ENCODE results near the gene DCAF11.

DNA sequence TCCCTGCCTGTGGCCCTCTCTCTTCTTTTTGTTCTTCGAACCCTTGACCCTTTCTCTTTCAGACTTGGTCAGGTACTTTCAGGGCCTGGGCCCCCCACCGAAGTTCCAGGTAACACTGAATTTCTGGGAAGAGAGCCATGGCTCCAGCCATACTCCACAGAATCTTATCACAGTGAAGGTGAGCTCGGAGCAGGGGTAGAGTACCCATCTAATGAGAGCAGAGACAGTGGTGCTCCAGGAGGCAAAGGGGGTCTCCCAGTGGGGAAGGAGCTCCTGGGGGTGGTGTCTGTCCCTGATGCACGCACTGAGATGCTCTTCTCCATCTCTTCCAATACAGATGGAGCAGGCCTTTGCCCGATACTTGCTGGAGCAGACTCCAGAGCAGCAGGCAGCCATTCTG lies 51.2 kb downstream of the DCAF11 start:
- TF ChIP-seq, protein P1, sequence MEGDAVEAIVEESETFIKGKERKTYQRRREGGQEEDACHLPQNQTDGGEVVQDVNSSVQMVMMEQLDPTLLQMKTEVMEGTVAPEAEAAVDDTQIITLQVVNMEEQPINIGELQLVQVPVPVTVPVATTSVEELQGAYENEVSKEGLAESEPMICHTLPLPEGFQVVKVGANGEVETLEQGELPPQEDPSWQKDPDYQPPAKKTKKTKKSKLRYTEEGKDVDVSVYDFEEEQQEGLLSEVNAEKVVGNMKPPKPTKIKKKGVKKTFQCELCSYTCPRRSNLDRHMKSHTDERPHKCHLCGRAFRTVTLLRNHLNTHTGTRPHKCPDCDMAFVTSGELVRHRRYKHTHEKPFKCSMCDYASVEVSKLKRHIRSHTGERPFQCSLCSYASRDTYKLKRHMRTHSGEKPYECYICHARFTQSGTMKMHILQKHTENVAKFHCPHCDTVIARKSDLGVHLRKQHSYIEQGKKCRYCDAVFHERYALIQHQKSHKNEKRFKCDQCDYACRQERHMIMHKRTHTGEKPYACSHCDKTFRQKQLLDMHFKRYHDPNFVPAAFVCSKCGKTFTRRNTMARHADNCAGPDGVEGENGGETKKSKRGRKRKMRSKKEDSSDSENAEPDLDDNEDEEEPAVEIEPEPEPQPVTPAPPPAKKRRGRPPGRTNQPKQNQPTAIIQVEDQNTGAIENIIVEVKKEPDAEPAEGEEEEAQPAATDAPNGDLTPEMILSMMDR (IDR thresholded peaks at IDR 0.05) = no peak
- TF ChIP-seq POLR2A (IDR thresholded peaks at IDR 0.05) = no peak
- TF ChIP-seq POLR2AphosphoS5 (IDR thresholded peaks at IDR 0.05; ENCODE audit: insufficient read depth in 1 of 2, low read depth in 1 of 2) = no peak

All from vagina (tissue), 2 donors.